IPS-18c (cell line): Measurements from ENCODE around the gene RBM33.

Experiments
- H3K4me3 ChIP-seq: 2 replicates; pipeline ENCODE4 v1.7.0; 2013; ENCODE audit warnings: low read depth, mild to moderate bottlenecking, low read length, moderate library complexity; ENCODE audit not compliant: insufficient read depth
- H3K9me3 ChIP-seq: one replicate; pipeline ENCODE4 v1.6.1; 2013; ENCODE audit warnings: mild to moderate bottlenecking, low read length, moderate library complexity; ENCODE audit not compliant: control insufficient read depth, insufficient read depth

The RBM33 gene

GRCh38 chr7:155786491-155786890 is 142.0 kb downstream of the RBM33 start:
- no peak overlapping the region; the same call in 1 of the 2 replicates for H3K4me3 ChIP-seq
- H3K9me3 ChIP-seq, result no peaks in the 10 kb centered on the region

DNA sequence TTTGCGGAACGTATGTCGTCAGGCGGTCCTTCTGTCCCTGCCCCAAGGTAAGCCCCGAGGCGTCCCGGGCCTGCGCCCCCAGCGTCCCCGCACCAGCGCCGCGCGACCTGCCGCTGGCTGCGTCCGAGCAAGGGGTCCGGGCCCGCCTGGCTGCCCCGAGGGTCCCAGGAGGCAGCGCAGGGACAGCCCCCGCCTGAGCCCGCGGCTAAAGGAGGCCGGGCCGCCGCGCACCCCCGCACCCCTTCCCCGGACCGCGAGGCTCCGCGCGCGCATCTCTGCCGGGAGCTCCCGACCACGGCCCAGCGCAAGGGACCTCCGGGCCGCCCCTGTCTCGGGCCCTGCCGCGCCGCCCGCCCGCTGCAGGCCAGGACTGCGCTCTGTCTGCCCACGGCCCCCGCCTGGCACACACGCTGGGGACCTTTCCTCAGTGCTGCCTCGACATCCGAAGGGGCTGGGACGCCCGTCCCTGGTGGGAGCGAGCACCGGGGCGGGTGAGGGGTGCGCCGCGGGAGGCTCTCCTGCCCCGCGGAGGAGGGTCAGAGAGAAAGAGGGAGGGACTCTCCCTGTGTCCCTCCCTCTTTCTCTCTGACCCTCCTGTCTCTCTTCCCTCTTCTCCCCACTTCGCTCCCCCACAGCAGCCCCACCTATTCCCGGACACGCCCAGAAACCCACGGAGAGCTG is 142.8 kb downstream of the RBM33 start:
- peak overlapping the region; percentile 62 for H3K4me3 ChIP-seq
- H3K9me3 ChIP-seq, result no peaks in the 10 kb centered on the region

GRCh38 chr7:155788616-155789000 is 144.1 kb downstream of the RBM33 start:
- H3K4me3 ChIP-seq, result no peak overlapping the region
- H3K9me3 ChIP-seq, result no peaks in the 10 kb centered on the region

- H3K9me3 ChIP-seq, result no peaks in the 10 kb centered on the region
- H3K4me3 ChIP-seq, result no peak overlapping the region
These were observed 144.7 kb downstream of the RBM33 start for GRCh38 chr7:155789001-155789725.

DNA sequence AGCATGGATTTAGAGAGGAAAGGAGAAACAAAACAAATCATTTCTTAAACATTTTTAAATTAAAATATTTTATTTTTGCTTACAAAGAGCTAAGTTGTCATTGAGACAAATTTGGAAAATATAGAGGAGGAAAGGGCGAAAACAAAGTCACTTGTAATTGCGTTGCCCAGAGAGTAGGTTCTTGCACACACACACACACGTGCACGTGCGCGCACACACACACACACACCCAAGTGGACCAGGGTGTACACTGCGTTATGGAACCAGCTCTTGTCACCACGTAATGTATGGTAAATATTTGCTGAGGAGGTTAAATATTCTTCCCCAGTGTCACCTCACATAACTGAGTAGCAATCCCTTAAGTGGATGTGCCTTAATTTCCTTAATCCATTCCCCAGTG is 146.2 kb downstream of the RBM33 start:
- H3K4me3 ChIP-seq, result no peak overlapping the region
- no peaks in the 10 kb centered on the region for H3K9me3 ChIP-seq

DNA sequence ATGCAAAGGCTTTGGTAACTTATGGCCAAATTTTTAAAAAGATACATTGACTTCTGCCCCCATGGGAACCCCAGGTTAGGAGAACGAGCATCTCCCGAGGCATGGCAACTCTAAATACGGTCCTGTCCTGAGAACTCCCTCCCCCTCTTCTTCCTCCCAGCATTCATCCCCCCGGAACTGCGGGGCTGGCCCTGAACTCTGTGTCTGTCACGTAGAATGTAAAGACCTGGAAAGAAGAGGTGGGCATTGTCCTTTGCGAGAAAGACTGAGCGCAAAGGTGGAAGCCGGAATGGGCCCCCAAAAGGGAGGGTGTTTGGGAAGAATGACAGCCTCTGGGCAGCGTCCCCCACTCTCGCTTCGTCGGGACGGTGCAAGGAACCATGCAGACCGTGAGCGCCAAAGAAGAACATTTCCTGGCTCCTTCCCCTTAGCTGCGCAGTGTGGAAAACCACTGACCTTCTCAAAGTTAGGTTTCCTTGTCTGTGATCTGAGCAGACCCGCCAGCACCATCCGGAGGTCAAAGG is 146.8 kb downstream of the RBM33 start:
- H3K9me3 ChIP-seq, result no peaks in the 10 kb centered on the region
- H3K4me3 ChIP-seq, result no peak overlapping the region

DNA sequence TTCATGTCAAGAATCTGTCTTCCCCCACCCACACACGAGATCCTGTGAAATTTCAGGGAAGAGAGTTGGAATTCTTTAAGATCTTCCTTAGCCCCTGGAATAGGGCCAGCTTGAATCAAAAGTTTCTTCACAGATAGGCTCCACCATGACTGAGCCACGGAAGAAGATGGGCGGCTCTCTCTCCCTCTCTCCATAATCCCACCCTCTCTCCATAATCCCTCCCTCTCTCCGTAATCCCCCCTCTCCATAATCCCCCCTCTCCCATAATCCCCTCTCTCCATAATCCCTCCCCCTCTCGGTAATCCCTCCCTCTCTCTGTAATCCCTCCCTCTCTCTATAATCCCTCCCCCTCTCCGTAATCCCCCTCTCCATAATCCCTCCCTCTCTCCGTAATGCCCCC is 147.4 kb downstream of the RBM33 start:
- Histone ChIP-seq H3K9me3 (no peaks in the 10 kb centered on the region), H3K4me3 (no peak overlapping the region)

- no peak overlapping the region for H3K4me3 ChIP-seq
- no peaks in the 10 kb centered on the region for H3K9me3 ChIP-seq
These were observed 148.0 kb downstream of the RBM33 start for GRCh38 chr7:155792315-155792960.

DNA sequence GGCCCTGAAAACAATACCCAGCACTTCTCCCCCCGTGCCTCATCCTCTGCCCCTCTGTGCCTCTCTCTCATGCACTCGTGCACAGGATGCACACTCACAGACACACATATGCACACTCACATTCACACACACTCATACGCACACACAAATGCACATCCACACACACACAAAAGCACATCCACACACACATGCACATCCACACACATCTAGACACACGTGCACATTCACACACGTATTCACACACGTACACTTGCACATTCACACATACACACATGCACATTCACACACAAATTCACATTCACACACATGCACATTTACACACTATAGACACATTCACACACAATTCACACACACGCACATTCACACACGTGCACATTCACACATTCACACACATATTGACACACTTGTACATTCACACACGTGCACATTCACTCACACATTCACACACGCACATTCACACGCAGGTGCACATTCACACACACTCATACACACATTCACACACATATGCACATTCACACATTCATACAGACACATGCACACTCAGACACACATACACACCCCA is 148.6 kb downstream of the RBM33 start:
- Histone ChIP-seq H3K4me3 (no peak overlapping the region), H3K9me3 (no peaks in the 10 kb centered on the region)

GRCh38 chr7:155793720-155794119 is 149.3 kb downstream of the RBM33 start:
- H3K9me3 ChIP-seq, result no peaks in the 10 kb centered on the region

DNA sequence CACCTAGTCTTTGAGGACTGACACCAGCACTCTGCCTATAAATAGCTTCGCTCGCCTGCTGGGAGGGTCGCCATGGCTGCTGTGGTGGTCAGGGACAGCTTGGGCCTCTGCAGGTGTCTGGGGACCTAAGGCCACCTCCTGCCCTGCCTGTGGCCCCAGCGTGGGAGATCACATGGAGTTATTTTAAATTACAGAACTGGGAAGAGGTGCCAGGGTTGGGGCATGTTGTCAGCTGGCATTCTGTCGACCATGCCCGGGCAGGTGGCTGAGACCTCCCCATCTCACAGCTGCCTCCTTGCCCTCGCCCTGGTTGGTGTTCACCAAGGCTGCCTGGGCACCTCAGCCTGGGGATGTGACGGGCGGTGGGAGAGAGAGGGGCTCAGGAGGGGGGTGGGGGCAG is 149.7 kb downstream of the RBM33 start:
- Histone ChIP-seq H3K9me3 (no peaks in the 10 kb centered on the region), H3K4me3 (no peak overlapping the region)

More at GRCh38 chr7:155793720-155794119, 149.3 kb downstream of the RBM33 start:
- H3K4me3 ChIP-seq, result no peak overlapping the region

DNA sequence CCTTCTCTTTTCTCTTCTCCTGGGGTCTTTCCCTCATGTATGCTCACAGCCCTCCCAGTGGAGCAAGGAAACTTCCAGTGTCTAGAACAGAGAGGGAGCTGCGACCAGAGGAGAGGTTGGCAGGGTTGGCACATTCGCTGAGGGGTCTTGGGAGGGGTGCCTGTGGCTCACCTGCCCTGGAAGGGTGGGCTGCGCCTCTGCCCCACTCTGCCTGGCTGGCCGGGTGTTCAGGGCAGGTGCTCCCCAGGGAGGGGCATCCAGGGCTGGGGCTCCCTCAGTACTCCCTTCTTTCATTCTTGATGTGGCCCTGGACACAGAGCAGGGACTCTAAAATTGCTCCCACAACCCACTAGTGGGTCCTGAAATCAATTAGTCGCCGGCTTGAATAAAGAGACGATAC is 150.9 kb downstream of the RBM33 start:
- Histone ChIP-seq H3K9me3 (no peaks in the 10 kb centered on the region), H3K4me3 (no peak overlapping the region)

DNA sequence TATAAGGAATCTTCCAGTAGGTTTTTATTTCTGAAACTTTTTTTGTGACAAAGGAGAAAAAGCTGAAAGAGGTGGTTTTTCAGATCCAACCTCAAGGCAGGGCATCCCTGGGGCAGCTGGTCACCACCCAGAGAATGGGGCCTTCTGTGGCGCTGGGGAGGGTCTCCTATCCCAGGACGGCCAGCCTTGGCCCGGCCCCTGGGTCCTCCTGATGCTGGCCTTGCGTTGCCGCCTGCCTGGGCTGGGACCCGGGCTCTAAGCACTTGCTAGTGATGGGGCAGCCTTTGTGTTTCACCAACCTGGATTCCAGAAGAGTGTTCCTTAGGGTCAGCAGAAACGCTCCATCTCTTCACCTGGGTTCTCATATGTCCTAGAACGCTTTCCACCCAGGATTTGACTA is 151.5 kb downstream of the RBM33 start:
- no peak overlapping the region for H3K4me3 ChIP-seq
- H3K9me3 ChIP-seq, result no peaks in the 10 kb centered on the region

DNA sequence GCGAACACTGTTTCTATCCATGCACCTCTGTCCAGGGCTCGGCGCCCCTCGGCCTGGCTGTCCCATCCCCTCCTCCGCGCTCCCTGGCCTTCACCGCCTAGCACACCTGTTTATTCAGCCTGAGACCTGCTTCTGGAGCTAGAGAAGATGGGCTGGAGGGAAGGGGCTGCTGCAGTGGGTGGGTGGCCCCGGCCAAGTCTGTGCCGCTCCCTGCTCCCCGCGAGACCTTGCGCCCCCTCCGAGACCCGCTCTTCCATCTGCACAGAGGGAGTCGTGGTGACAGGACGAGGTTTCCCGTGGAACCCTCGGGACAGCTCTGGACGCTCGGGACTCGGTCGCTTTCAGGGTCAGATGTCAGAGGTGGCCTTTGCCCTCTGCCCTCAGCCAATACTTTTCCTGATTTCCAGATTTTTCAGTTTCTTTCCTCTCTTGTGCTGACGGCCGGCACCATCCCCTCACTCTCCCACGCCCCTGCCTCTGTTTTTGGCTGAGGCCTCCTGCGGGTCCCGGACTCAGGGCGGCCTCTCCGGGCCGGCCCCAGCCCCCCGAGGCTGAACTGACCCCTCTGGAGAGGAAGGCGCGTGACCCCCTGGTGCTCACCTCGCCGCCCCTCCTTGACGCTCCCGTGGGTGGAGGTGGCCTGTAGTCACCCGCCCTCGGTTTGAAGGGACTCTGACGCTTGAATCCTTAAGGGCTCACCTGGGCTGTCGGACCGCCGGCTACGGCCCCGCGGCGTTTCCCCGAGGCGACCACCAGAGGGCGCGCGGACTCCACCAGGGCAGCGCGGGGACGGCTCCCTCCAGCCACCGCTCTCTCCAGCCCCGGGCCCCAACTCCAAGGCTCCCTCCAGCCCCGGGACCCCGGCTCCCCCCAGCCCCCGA is 152.2 kb downstream of the RBM33 start:
- H3K4me3 ChIP-seq, result peak overlapping the region; percentile 34; the same call in 1 of the 2 replicates
- no peaks in the 10 kb centered on the region for H3K9me3 ChIP-seq

DNA sequence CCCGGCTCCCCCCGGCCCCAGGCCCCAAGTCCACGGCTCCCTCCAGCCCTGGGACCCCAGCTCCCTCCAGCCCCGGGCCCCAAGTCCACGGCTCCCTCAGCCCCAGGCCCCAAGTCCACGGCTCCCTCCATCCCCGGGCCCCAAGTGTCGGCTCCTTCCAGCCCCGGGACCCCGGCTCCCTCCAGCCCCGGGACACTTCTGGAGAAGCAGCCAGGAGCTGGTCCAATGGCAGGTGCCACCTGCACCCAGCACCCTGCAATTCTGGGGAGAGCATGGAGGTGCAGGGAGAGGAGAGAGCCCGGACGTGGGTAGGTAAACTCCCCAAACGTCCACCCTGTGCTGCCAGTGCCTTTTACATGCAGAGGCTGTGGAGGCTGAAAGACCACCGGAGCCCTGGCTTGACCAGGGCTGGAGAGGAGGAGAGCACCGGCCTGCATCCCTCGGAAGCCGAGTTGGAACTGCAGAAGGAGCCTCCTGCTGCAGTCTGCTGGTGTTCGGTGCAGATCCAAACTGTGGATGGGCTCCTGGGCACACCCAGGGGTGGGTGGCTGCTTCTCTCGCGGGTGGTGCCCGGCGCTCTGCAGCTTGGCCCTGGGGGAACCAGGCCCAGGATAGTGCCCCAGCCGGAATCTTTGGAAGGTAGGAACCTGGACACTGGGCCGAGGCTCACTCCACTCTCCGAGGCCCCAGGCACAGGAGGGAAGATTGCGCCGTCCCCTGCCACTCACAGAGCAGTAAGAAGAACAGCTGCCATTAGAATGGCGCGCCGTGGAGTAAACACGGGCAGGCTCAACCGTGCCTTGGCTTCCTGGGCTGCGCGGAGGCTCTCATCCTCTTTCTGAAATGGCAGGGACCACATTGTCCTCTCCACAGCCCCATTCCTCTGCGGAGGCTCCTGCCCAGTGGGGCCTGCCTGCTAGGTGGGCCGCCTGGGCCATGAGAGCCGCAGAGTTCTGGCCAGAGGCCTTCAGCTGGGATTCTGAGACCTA is 153.1 kb downstream of the RBM33 start:
- H3K9me3 ChIP-seq, result no peaks in the 10 kb centered on the region
- no peak overlapping the region; the same call in 1 of the 2 replicates for H3K4me3 ChIP-seq
